Frontal cortex (tissue), 4 donors: Measurements from ENCODE around the gene CFAP77. TPM values are rescaled to one million over a fixed set of nuclear protein-coding genes. Genes with fewer than 3 reads are reported as not detected.

Source experiments
- DNase-seq, 2 donors: peaks; one replicate each; pipeline ENCODE4 v3.0.0; 2012; ENCODE audit warnings: low spot score in 2 of 2
- FAIRE-seq: peaks from 2 replicates; lab custom pipeline; 2012; peaks lifted over from hg19 to GRCh38; lab: Jason Lieb, UNC
- total RNA-seq: library from RNA; depleted of rRNA; stranded (reverse); fragments of >200 nt; gene quantifications from one replicate; pipeline ENCODE4 v1.2.3, GENCODE V29; 2014
- donor health status: control.
- donor health status: control.
- donor health status: control.

CFAP77 gene
- total RNA-seq, 1 donor from 2014 or later: not detected

- DNase-seq (no peak), FAIRE-seq (no peak)
These were observed 100.2 kb downstream of the CFAP77 start for GRCh38 chr9:132509928-132510874.

- FAIRE-seq (no peak), DNase-seq (no peak)
These were observed 101.4 kb downstream of the CFAP77 start for GRCh38 chr9:132511191-132511999.

- FAIRE-seq: no peak
- no peak for DNase-seq
These were observed 103.4 kb downstream of the CFAP77 start for GRCh38 chr9:132513416-132513815.

DNA sequence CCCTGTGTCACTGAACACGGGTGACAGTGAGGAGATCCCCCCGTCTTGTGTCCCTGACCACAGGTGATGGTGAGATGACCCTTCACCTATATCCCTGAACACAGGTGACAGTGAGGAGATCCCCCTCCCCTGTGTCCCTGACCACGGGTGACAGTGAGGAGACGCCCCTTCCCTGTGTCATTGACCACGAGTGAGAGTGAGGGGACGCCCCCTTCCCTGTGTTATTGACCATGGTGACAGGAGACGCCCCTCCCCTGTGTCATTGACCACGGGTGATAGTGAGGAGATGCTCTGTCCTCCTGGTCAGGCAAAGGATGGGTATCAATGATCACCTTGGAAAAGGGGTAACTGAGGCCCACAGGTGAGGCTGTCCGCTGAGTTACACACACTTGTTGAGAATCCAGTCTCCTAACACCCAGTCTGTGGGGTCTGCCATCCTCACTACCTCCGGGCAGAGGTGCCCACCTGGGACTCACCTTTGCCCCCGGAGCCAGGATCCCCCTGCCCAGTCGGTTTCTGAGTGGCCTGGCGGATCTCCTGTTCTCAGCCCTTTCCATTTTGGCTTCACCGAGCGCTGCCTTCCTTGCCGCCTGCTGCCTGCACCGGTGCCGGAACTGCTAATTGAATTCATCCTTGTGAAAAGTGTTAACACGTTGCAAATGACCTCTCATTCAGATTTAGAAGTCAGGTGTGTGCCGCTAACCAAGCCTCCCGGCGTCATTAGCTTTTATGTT lies 104.2 kb downstream of the CFAP77 start:
- no peak for DNase-seq
- FAIRE-seq: no peak

DNA sequence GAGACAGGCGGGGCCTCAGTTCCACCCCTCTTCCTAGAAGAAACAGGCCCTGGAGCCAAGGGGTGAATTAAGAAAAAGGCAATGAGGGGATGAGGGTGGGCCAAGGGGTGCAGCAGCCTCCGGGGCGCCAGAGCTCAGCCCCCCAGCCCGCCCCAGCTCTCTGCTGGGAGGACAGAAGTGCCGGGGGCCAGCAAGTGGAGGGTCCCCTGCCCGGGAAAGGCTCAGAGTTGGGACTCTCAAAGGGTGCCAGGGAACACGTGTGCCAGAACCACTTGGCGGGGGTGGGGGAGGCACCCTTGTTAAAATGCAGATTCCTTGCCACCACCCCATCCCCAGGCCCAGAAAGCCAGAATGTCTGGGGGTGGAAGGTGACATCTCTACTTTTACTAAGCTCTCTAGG lies 104.8 kb downstream of the CFAP77 start:
- DNase-seq: no peak
- no peak for FAIRE-seq

- DNase-seq (no peak), FAIRE-seq (no peak)
These were observed 106.3 kb downstream of the CFAP77 start for GRCh38 chr9:132516301-132516700.

- no peak for DNase-seq
- FAIRE-seq: no peak
These were observed 106.9 kb downstream of the CFAP77 start for GRCh38 chr9:132516911-132517310.

GRCh38 chr9:132517815-132518550 lies 108.0 kb downstream of the CFAP77 start:
- no peak for FAIRE-seq
- no peak for DNase-seq

- FAIRE-seq: no peak
These were observed 108.6 kb downstream of the CFAP77 start for GRCh38 chr9:132518626-132519025.

GRCh38 chr9:132519033-132519432 lies 109.0 kb downstream of the CFAP77 start:
- FAIRE-seq (no peak), DNase-seq (no peak)

More at GRCh38 chr9:132518626-132519025, 108.6 kb downstream of the CFAP77 start:
- no peak for DNase-seq

GRCh38 chr9:132520612-132521011 lies 110.6 kb downstream of the CFAP77 start:
- FAIRE-seq (no peak), DNase-seq (no peak)

DNA sequence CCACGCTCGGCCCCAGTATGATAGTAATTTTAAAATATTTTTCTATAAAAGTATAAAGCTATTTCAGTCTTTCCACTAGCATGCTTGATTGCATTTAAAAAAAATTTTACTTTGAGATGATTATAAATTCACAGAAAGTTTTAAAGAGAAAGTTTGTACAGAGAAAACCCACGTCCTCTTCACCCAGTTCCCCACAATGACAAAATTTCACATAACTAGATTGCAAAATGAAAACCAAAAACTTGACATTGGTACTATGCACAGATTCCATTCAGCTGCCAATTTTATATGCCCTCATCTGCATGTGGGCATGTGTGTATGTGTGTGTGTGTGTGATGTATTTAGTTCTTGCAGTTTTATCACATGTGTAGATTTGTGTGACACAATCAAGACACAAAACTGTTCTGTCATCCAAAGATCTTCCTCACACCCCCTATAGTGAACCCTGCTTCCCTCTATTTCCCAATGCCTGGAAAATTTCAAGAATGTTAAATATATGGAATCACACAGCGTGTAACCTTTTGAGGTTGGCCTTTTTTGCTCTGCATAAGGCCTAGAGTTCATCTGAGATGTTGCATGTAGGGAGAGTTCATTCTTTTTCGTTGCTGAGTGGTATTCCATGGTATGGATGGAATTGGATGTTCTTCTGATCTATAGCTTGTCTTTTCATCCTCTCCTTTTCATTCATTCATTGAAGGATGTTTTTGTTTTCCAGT lies 115.5 kb downstream of the CFAP77 start:
- DNase-seq (no peak), FAIRE-seq (no peak)

GRCh38 chr9:132531195-132531594 lies 121.2 kb downstream of the CFAP77 start:
- no peak for FAIRE-seq

GRCh38 chr9:132531710-132532570 lies 121.9 kb downstream of the CFAP77 start:
- no peak for FAIRE-seq
- DNase-seq: no peak

More at GRCh38 chr9:132531195-132531594, 121.2 kb downstream of the CFAP77 start:
- no peak for DNase-seq

GRCh38 chr9:132534832-132535231 lies 124.8 kb downstream of the CFAP77 start:
- no peak for FAIRE-seq

GRCh38 chr9:132536124-132536523 lies 126.1 kb downstream of the CFAP77 start:
- no peak for DNase-seq
- FAIRE-seq: no peak

More at GRCh38 chr9:132534832-132535231, 124.8 kb downstream of the CFAP77 start:
- DNase-seq: no peak

GRCh38 chr9:132537352-132537751 lies 127.3 kb downstream of the CFAP77 start:
- DNase-seq (no peak), FAIRE-seq (no peak)

DNA sequence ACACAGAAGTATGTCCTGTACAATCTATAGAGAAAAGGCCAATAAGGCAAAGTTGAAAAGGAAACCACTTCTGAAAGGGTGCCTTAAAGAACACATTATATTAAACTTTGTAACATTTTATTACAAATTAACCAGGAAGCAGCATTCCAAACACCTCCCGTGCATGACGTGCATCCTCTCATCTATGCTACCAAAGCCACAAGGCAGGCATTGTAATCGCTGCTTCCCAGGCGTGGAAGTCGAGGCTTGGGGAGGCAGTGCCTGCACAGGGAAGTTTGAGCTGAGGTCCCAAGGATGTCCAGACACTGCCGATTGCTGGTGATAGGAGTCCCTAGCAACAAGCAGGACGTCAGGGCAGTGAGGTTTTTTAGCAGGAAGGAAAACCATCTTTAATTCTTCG lies 128.1 kb downstream of the CFAP77 start:
- DNase-seq: no peak
- FAIRE-seq: no peak
